Endothelial cell of hepatic sinusoid (primary cell): ENCODE measurements around the gene CD36.

Experiments used
- in situ Hi-C: cut with HindIII; loops from 2 replicates; pipeline ENCODE4 v1.10.0; 2017; ENCODE audit warnings: low sequenced_read_pairs

CD36 gene

GRCh38 chr7:80682744-80683143, 44.3 kb downstream of the CD36 start:
- in situ Hi-C loops: no loop called here

- in situ Hi-C loops: no loop called here
Measured at GRCh38 chr7:80686576-80686975, 48.1 kb downstream of the CD36 start.

- in situ Hi-C loops: loop anchor here (5.0 kb wide), 1 partner anchor 763 kb away; no protein-coding TSS in a partner anchor
Measured at GRCh38 chr7:80699045-80699638, 60.7 kb downstream of the CD36 start.

- in situ Hi-C loops: loop anchor here (5.0 kb wide), 1 partner anchor 763 kb away; no protein-coding TSS in a partner anchor
Measured at GRCh38 chr7:80699721-80700256, 61.3 kb downstream of the CD36 start.

DNA sequence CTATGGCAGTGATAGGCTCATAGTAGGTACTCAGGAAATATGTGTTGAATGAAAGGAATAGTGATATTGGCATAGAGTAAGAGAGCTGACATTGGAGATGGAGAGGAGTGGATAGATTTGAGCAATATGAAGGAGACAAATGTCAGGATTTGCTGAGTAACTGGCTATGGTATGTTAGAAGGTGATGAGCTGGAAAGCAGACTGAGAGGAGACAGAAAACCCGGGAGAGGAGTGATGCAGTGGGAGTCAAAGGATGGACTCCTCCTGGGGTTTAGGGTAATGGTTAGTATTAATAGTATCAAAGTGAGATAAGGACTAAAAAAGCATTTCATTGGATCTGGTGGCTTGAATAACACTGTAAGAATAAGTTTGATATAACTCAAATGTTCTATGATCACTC, 64.8 kb downstream of the CD36 start:
- in situ Hi-C loops: no loop called here

GRCh38 chr7:80705130-80705781, 66.8 kb downstream of the CD36 start:
- in situ Hi-C loops: no loop called here

DNA sequence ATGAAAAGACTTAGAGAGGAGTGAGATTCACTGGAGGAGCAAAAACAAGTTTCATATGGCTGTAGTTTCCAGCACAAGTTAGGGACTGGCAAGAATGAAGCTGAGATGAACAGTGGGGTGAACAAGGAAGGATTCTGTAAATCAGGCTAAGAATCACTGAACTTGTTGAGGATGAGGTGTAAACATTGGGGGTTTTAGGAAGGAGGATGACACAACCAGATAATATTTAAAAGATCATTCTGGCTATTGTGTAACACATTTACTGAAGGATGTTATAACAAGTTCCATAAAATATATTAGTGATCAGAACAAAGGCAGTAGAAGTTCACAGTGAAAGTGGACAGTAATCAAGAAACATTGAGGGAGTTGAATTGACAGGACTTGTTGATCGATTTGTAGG, 68.9 kb downstream of the CD36 start:
- in situ Hi-C loops: no loop called here

- in situ Hi-C loops: no loop called here
Measured at GRCh38 chr7:80708123-80708522, 69.7 kb downstream of the CD36 start.

DNA sequence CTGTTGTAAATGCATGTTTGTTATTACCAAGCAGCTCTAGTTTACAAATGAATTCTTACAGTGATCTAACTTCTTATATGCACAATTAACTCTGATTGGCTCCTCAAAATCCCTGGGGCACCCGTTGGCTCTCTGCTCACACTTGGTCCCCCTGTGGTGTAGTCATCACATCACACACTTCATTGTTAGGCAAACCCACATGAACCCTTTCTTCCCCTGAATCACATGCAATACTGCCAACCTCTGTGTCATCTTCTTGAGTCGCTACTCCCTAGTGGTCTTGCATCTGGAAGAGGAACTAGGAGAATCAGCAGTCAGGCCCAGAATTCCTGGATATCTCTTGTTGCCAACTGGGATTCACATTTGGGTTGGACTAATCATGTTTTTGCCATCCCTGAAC, 73.1 kb downstream of the CD36 start:
- in situ Hi-C loops: no loop called here

DNA sequence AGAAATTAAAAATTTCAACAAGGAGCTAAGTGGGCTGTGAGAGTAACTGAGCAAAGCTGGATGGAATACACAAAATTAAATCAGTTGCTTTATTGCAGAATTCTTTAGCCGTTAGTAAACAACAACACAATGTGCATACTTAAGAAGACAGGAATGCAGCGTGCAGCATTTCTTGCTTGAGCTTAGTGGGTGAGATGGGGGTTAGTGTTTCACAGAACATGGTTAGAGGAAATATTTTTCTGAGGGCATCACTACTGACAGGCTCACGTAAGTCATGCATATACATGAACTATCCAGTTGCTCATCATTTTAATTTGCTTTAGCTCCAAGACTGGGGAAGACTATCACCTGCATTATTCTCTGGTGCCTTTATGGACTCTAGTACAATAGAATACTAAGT, 80.8 kb downstream of the CD36 start:
- in situ Hi-C loops: no loop called here

DNA sequence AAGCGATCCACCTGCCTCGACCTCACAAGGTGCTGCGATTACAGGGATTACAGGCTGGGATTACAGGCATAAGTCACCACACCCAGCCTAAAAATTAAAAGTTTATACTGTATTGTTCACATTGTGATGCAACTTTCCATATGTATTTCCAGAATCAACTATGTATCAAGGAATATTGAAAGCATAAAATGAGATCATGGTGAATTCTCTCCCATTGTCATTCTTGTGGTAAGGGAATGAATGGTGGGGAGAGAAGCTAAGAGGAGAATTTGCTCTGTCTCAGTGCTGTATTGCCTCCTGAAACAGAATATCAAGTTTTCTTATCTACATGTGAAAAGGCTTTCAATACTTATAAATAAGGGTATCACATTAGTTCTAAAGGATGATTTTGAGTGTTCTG, 81.7 kb downstream of the CD36 start:
- in situ Hi-C loops: no loop called here

GRCh38 chr7:80721883-80722615, 83.6 kb downstream of the CD36 start:
- in situ Hi-C loops: no loop called here

DNA sequence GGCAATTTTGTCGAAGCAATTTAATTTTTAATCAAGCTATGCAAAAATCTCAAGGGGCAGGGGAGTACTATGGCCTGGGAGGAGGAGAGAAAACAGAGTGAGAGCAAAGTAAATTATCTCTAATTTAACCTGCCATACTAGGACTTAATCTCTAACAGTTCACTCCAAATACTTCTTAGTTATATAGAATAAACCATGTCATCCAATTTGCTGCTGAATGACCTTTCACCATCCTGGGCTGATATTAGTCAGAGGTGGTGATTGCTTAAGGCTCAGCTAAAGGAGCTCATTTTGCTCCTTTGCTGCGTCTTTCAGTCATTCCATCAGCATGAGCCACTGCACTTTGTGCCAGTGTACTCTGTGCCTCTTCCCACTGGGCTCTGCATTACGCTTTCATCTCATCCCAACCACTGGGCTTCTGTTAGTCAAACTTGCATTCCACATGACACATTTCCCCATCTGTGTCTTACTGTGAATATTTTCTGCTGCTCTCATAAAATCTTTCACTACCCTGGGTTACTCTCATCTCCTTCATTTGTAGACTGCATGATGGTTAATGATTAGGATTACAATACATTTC, 84.3 kb downstream of the CD36 start:
- in situ Hi-C loops: no loop called here

GRCh38 chr7:80724249-80724871, 85.9 kb downstream of the CD36 start:
- in situ Hi-C loops: no loop called here

GRCh38 chr7:80725181-80725611, 86.8 kb downstream of the CD36 start:
- in situ Hi-C loops: no loop called here
